Camera-type eye (tissue), 1 donor: Measurements from ENCODE around the gene COPZ1. TPM values are rescaled to one million over a fixed set of nuclear protein-coding genes. Genes with fewer than 3 reads are reported as not detected.

ENCODE experiments used
- total RNA-seq: library from RNA; depleted of rRNA; stranded (reverse); fragments of >200 nt; gene quantifications from one replicate; pipeline ENCODE4 v1.2.3, GENCODE V29; 2014

The COPZ1 gene, protein sequence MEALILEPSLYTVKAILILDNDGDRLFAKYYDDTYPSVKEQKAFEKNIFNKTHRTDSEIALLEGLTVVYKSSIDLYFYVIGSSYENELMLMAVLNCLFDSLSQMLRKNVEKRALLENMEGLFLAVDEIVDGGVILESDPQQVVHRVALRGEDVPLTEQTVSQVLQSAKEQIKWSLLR
- 129 TPM for total RNA-seq

DNA sequence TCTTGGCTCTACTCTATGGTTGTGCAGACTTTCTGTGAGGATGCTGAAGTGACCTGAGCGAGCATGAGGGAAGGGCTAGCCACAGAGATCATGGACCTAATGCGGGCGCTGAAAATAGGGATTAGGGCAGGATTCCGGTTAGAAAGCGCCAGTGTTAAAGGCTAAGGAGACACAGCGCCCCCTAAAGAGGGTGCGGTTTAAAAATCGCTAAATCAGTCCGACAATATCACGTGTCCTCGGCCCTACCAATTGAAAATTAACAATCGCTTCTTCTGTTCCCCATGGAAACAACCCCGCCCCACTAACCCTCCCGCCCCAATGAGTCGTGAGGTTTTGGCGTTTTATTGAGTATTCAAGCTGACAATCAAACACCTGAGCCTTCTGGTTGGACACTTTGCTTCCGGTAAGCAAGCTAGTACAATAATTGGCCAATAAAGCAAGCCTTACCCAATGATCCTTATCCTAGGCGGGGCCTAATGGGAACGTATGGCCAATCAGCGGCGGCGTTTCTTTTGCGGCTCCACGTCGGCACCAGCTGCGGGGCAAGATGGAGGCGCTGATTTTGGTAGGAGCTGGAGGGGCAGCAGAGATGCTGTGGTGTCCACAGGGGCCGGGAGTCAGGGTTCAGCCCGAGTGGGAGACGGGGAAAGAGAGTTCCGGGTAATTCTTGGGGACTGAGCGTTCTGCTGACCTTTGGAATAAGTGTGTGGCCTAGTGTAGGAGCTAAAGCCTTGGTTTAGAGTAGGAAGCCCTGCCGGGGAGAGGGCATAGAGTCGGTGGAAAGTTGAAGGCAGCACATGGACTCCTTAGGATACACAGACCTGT is at the start of gene COPZ1:
Gene COPZ1, plus strand, starts transcription at position 515 of the 825 bp plus-strand sequence. Its CDS starts 33 bp downstream, at position 548.

DNA sequence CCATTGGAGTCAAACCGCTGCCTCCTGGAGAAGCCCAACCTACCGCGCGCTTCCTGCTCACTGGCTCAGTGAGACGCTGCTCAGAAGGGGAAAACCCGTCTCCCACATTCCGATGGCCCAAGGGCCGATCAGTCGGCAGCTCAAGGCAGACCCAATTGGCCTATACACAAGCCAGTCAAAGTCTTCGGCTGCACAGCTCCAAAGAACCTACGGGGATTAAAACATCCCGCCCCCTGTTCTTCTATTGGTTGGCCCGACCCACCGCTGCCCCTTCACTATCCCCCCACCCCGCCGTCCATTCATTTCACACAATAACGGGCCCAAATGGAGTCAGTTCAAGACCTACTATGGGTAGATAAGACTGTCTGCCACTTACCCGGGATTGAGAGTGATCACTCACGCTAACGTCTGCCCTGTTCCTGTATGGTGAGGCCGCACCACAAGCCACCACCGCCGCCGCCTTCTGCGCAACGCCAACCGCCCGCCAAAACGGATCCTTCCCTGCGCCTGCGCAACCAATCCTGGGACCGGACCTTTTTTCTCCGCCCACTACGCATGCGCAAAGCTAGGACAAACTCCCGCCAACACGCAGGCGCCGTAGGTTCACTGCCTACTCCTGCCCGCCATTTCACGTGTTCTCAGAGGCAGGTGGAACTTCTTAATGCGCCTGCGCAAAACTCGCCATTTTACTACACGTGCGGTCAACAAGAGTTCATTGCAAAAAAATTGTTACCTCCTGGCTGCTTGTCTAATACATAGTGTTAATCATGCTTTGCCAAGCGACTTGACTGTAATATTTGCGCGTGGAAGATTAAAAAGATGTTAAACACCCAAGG is 45.1 kb upstream of the COPZ1 start, which contains the start of gene CBX5:
Gene CBX5, minus strand, starts transcription at position 491 of the 836 bp plus-strand sequence. CDS start 22,472 bp downstream, outside the sequence.

DNA sequence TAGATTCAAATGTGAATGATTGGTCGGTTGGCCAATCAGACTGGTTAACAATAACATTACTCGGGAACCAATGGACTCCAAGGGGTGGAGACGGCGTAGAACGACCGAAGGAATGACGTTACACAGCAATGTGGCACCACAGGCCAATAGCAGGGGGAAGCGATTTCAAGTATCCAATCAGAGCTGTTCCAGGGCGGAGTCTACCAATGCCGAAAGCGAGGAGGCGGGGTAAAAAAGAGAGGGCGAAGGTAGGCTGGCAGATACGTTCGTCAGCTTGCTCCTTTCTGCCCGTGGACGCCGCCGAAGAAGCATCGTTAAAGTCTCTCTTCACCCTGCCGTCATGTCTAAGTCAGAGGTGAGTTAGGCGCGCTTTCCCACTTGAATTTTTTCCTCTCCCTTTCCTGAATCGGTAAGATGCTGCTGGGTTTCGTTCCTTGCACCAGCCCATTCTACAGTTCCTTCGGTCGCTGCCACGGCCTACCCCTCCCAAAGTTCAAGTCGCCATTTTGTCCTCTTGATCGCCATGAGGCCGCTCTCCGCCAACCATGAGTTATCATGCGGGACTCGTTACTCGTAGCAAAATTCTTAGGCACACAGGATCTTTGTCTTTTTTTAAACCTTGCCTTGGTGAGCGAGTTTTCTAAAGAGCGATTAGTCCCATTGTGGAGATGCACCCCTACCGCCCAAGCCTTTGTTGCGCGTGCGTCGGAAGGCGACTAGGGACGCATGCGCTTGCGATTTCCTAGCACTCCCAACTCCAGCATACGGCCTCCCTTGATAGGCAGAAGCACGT is 44.3 kb upstream of the COPZ1 start, which contains the start of gene HNRNPA1:
Gene HNRNPA1, plus strand, starts transcription at position 259 of the 793 bp plus-strand sequence. Its CDS starts 82 bp downstream, at position 341.

DNA sequence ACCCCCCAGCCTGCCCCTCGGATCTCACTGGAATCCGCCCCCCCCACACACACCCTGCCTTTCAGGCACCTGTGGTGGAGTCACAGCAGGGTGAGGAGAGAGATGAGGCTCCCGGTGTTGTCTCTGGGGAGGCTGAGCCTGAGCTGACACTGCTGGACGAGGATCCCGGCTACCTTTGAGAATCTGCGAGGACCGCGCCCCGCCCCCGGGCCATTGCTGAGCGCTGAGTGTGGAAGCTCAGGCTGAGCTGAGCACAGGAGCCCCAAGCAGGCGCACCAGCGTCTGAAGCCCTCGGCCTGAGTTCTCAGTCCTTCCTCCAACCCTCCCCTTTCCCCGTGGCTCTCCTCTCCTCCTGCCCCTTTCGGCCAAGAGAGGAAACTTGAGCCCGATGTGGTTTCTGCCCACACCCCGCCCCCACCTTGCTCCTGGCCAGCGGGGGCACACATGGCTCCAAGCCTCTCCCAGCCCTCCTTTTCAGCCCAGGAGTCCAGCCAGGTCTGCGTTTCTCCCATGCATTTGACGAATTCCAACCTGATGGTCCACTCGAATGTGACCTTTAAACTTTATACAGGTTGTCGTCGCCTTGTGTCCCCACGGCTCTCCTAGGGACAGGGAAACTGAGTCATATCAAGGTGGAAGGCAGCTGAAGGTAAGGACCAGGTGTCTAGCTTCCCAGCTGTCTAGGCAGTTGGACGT is 24.1 kb upstream of the COPZ1 start, which contains the start of gene NFE2:
Gene NFE2, minus strand, starts transcription at position 284 of the 696 bp plus-strand sequence. CDS start 5,767 bp downstream, outside the sequence.

DNA sequence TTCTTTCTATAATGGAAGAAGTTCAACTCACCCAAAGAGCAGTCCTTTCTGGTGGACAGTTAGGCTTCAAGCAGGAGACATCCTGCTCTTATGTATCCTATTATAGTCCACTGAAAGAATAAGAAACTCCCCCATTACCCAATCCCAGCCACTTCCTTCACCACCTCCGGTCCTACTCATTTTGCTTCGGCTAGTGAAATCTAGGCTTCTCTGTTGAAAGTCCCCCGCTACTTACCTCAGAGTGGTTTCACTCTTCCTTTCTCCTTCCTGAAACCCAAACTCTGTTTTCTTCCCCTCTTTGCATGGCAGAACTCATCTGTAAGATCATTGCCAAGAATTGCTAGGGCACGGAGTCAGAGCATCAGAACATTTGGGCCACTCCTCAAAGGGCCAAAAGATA is 39.5 kb downstream of the COPZ1 start, which contains the start of gene GPR84:
Gene GPR84, minus strand, starts transcription at position 74 of the 400 bp plus-strand sequence. CDS start 635 bp downstream, outside the sequence.

DNA sequence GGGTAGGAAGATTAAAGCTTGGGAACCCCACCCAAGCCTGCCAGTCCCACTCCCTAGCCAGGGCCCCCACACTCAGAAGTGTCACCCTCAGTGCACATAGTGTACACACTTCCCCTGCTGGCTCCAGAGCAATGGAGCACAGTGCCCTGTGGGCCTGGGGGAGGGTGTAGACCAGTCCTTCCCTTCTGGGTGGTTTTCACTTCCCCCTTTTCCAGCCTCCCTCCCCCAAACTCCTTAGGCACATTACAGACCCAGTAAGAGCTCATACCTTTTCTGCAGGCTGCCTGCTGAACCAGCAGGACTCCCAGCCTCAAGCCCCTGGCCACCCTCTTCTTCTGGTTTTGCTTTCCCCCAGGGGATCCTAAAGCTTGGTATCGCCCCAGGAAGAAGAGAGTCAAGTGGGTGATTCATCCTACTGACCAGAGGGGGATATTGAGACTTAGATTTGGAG is 59.7 kb downstream of the COPZ1 start, which contains the start of gene ZNF385A:
Gene ZNF385A, minus strand, starts transcription at position 143 of the 451 bp plus-strand sequence. CDS start 219 bp downstream, outside the sequence.

Other genes with a start within 250 kb of the COPZ1 start
- gene SMUG1, start 136.1 kb upstream of the COPZ1 start, total RNA-seq, result 35.5 TPM
- 128 TPM for gene CBX5, start 45.0 kb upstream of the COPZ1 start, total RNA-seq
- 851 TPM for gene HNRNPA1, start 44.4 kb upstream of the COPZ1 start, total RNA-seq
- 3.7 TPM for gene NFE2, start 24.1 kb upstream of the COPZ1 start, total RNA-seq
- 0.16 TPM for gene GPR84, start 39.4 kb downstream of the COPZ1 start, total RNA-seq
- gene ZNF385A, start 59.6 kb downstream of the COPZ1 start, total RNA-seq, result 105 TPM
- gene ITGA5, start 94.1 kb downstream of the COPZ1 start, total RNA-seq, result 45.5 TPM
- not detected for gene GTSF1, start 148.5 kb downstream of the COPZ1 start, total RNA-seq
- gene NCKAP1L, start 172.6 kb downstream of the COPZ1 start, total RNA-seq, result 5.2 TPM
- gene PDE1B, start 224.5 kb downstream of the COPZ1 start, total RNA-seq, result 5.1 TPM